Activated CD4-positive, alpha-beta memory T cell treated with anti-CD3 and anti-CD28 coated beads for 36 hours (primary cell): ENCODE results near the gene CABP1. TPM values are rescaled to one million over a fixed set of nuclear protein-coding genes. Genes with fewer than 3 reads are reported as not detected.
A peak's percentile ranks its signal among the peaks of the same experiment; 100 is the strongest.
"Not testable (repeated sequence)": the region's sequence is repeated elsewhere in the genome, so short reads cannot be mapped to it uniquely, and the experiment has no call there.

ENCODE experiments used
- CTCF ChIA-PET: fragments of 350-600 bp; sonication (Branson Sonifier 250); formaldehyde crosslinking; loops from one replicate; lab custom pipeline; 2021; ENCODE audit warnings: antibody characterized with exemption, inconsistent platforms; lab: Charles Lee
- POLR2A ChIA-PET: fragments of 350-600 bp; sonication (Branson Sonifier 250); formaldehyde crosslinking; loops from one replicate; lab custom pipeline; 2021; ENCODE audit warnings: antibody characterized with exemption; lab: Charles Lee
- DNase-seq: peaks from one replicate; pipeline ENCODE4 v3.0.0-alpha.2; 2020
- H3K27ac Mint-ChIP-seq: one replicate; pipeline ENCODE4 v1.8.0; 2021; ENCODE audit warnings: mixed read lengths
- H3K27me3 Mint-ChIP-seq: one replicate; pipeline ENCODE4 v1.8.0; 2021; ENCODE audit warnings: mixed read lengths
- H3K36me3 Mint-ChIP-seq: one replicate; pipeline ENCODE4 v1.8.0; 2021; ENCODE audit warnings: mixed read lengths
- H3K4me1 Mint-ChIP-seq: one replicate; pipeline ENCODE4 v1.8.0; 2021; ENCODE audit warnings: low read depth, mixed read lengths
- H3K4me3 Mint-ChIP-seq: one replicate; pipeline ENCODE4 v1.8.0; 2021; ENCODE audit warnings: mild to moderate bottlenecking, mixed read lengths
- H3K9me3 Mint-ChIP-seq: one replicate; pipeline ENCODE4 v1.8.0; 2021; ENCODE audit warnings: mixed read lengths
- intact Hi-C: fragments of 100-400 bp; cut with micrococcal nuclease; formaldehyde crosslinking; loops from one replicate; pipeline ENCODE4 v1.15.1; 2023
- total RNA-seq, 2 experiments: library from RNA; stranded (reverse); gene quantifications; one replicate each; pipeline ENCODE4 v1.2.3, GENCODE V29; 2021

Gene CABP1
- total RNA-seq, 2 experiments from 2014 or later, result 0.24 to 0.29 TPM

DNA sequence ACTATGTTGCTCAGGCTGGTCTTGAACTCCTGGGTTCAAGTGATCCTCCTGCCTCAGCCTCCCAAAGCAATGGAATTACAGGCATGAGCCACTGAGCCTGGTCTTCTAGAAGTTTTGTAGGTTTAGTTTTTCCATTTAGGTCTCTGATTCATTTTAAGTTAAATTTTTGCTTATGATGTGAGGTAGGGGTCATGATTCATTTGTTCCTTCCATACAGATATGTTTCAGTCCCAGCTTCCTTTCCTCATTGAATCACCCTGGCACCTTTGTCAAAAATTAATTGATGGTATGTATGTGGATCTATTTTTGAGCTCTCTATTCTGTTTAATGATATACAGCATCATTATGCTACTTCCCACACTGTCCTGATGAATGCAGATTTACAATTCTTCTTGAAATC, 25.6 kb upstream of the CABP1 start:
- Mint-ChIP-seq H3K27ac (no peak overlapping the region), H3K9me3 (no peaks in the 10 kb centered on the region), H3K27me3 (peaks cover 8% of the 10 kb centered on the region), H3K36me3 (no peaks in the 10 kb centered on the region), H3K4me3 (no peak overlapping the region), H3K4me1 (peaks cover 13% of the 10 kb centered on the region)
- intact Hi-C loops, result no loop called here
- ChIA-PET POLR2A (no interaction called here), CTCF (interaction anchor here (0.6 kb wide), 1 partner anchor 898 kb away, joined by 3 read pairs; no protein-coding TSS in a partner anchor)
- DNase-seq, result no peak

DNA sequence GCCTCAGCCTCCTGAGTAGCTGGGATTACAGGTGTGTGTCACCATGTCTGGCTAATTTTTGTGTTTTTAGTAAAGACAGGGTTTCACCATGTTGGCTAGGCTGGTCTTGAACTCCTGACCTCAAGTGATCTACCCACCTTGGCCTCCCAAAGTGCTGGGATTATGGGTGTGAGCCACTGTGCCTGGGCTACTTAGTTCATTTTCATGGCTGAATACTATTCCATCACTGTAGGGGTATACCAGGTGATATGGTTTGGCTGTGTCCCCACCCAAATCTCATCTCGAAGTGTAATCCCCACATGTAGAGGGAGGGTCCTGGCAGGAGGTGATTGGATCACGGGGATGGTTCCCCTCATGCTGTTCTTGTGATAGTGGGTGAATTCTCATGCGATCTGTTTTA, 23.2 kb upstream of the CABP1 start:
- intact Hi-C loops, H3K27ac Mint-ChIP-seq, POLR2A ChIA-PET, H3K9me3 Mint-ChIP-seq, CTCF ChIA-PET, DNase-seq, H3K4me3 Mint-ChIP-seq, H3K36me3 Mint-ChIP-seq: not testable (repeated sequence)
- peaks cover 13% of the 10 kb centered on the region for H3K4me1 Mint-ChIP-seq
- H3K27me3 Mint-ChIP-seq, result peaks cover 14% of the 10 kb centered on the region

DNA sequence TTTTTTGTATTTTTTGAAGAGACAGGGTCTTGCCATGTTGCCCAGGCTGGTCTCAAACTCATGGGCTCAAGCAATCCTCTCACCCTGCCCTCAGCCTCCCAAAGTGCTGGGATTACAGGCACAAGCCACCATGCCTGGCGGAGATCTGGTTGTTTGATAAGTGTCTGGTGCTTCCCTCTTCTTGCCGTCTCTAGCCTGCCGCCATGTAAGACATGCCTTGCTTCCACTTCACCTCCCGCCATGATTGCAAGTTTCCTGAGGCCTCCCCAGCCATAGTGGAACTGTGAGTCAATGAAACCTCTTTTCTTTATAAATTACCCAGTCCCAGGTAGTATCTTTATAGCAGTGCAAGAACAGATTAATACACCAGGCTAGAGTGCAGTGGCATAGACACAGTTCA, 22.7 kb upstream of the CABP1 start:
- POLR2A ChIA-PET, intact Hi-C loops, H3K4me3 Mint-ChIP-seq, H3K27ac Mint-ChIP-seq, H3K36me3 Mint-ChIP-seq, DNase-seq, H3K9me3 Mint-ChIP-seq: not testable (repeated sequence)
- CTCF ChIA-PET, result interaction anchor here (0.7 to 2.6 kb wide), 2 partner anchors 30 to 31 kb away, joined by 3 to 7 read pairs; no protein-coding TSS in a partner anchor
- Mint-ChIP-seq H3K27me3 (peaks cover 14% of the 10 kb centered on the region), H3K4me1 (peaks cover 13% of the 10 kb centered on the region)

DNA sequence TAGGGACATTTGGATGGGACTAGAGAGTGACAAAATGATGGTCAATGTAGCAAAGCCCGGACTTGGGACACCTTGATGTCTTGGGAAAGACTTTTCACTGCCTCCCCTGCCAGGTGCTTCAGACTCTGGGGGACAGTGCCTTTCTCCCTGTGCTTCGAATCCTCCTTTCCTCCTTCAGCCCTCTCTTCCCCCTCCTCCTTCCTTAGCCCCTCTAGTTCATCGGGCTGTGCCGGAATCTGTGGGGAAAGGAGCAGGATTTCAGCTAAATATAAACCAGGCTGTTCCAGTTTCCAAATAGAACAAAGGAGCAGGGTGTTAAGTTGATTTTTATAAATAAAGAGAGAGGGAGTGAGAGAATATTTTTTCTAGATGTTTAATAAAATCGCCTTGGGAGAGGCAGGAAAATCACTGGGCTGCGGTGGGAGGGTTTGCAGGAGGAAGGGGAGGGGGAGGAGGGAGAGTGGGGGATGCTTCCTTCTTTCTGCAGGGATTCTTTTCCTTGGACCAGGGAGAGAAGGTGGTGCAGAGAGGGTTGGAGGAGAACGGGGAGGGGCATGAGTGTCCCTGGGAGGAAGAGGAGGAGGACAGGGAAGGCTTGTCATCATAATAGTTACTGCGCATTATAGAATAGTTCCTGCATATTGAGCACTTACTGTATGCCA, 21.3 kb upstream of the CABP1 start:
- intact Hi-C loops, result no loop called here
- Mint-ChIP-seq H3K27ac (no peak overlapping the region), H3K4me3 (no peak overlapping the region), H3K36me3 (no peaks in the 10 kb centered on the region), H3K4me1 (peaks cover 10% of the 10 kb centered on the region), H3K9me3 (no peaks in the 10 kb centered on the region), H3K27me3 (peaks cover 14% of the 10 kb centered on the region)
- POLR2A ChIA-PET, result no interaction called here
- CTCF ChIA-PET, result interaction anchor here (0.7 to 2.6 kb wide), 3 partner anchors 28 to 30 kb away, joined by 3 to 7 read pairs (median 3); no protein-coding TSS in a partner anchor
- DNase-seq, result no peak

- Mint-ChIP-seq H3K4me3 (no peak overlapping the region), H3K27me3 (peaks cover 14% of the 10 kb centered on the region), H3K36me3 (no peaks in the 10 kb centered on the region), H3K9me3 (no peaks in the 10 kb centered on the region), H3K27ac (no peak overlapping the region), H3K4me1 (no peaks in the 10 kb centered on the region)
- intact Hi-C loops, result no loop called here
- CTCF ChIA-PET, result interaction anchor here (1.4 kb wide), 1 partner anchor 29 kb away, joined by 3 read pairs; no protein-coding TSS in a partner anchor
- POLR2A ChIA-PET, result no interaction called here
- no peak for DNase-seq
These were observed 19.8 kb upstream of the CABP1 start for GRCh38 chr12:120620624-120621023.

- H3K9me3 Mint-ChIP-seq, result no peaks in the 10 kb centered on the region
- no peak overlapping the region for H3K4me3 Mint-ChIP-seq
- POLR2A ChIA-PET, result no interaction called here
- DNase-seq, result peak; percentile 36
- CTCF ChIA-PET, result interaction anchor here (0.6 to 2.3 kb wide), 4 partner anchors 23 to 385 kb away, joined by 3 to 6 read pairs (median 4); no protein-coding TSS in a partner anchor
- peaks cover 2% of the 10 kb centered on the region for H3K27me3 Mint-ChIP-seq
- no peak overlapping the region for H3K27ac Mint-ChIP-seq
- H3K36me3 Mint-ChIP-seq, result no peaks in the 10 kb centered on the region
- intact Hi-C loops, result no loop called here
- no peaks in the 10 kb centered on the region for H3K4me1 Mint-ChIP-seq
These were observed 14.6 kb upstream of the CABP1 start for GRCh38 chr12:120625557-120626419.

DNA sequence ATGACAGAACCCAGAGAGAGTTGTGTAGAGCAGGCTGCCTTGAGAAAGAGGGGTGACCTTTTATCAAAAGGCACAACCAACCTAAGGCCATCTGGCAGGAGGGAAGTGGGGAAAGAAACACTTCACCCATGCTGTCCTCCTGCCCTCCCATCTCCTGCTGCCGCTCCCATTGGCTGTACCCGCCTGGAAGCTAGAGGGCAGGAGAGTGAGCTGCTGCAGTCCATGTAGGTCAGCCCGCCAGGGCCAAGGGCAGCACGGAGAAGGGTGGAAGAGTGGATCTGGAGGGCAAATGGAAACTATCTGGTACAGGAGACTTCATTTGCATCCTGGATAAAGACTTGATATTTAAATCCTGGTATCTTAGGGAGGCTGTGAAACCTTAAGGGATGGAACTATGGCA, 11.5 kb upstream of the CABP1 start:
- ChIA-PET POLR2A (no interaction called here), CTCF (no interaction called here)
- Mint-ChIP-seq H3K27me3 (peaks cover 4% of the 10 kb centered on the region), H3K36me3 (no peaks in the 10 kb centered on the region), H3K9me3 (no peaks in the 10 kb centered on the region), H3K4me1 (no peaks in the 10 kb centered on the region), H3K4me3 (no peak overlapping the region), H3K27ac (no peak overlapping the region)
- no peak for DNase-seq
- intact Hi-C loops, result no loop called here

GRCh38 chr12:120630104-120630892, 10.1 kb upstream of the CABP1 start:
- no peak overlapping the region for H3K4me3 Mint-ChIP-seq

DNA sequence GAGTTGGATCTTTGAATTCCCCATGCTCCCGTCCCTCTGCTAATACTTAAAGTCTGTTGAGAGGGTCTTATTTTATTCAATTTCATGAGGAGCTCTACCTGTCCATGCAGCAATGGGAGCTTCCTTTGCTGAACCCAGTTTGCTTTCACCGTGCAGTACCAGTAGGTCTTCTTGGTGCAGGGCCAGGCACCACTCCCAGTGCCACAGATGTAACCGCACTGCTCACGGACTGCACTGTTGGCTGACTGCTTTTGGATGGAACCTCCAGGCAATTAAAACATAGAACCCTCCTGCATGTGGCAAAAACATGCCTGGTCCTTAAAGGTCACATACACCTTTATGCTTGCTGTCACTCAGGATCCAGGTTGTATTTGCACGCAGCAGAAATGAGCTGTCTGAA, 9.3 kb upstream of the CABP1 start:
- no peaks in the 10 kb centered on the region for H3K4me1 Mint-ChIP-seq
- no peaks in the 10 kb centered on the region for H3K36me3 Mint-ChIP-seq
- no peak overlapping the region for H3K4me3 Mint-ChIP-seq
- no peak overlapping the region for H3K27ac Mint-ChIP-seq
- no peaks in the 10 kb centered on the region for H3K9me3 Mint-ChIP-seq
- CTCF ChIA-PET, result interaction anchor here (1.5 kb wide), 2 partner anchors 16 to 18 kb away, joined by 4 to 8 read pairs; no protein-coding TSS in a partner anchor
- intact Hi-C loops, result no loop called here
- POLR2A ChIA-PET, result no interaction called here
- DNase-seq, result no peak
- H3K27me3 Mint-ChIP-seq, result peaks cover 5% of the 10 kb centered on the region

More at GRCh38 chr12:120630104-120630892, 10.1 kb upstream of the CABP1 start:
- ChIA-PET POLR2A (no interaction called here), CTCF (interaction anchor here (1.5 kb wide), 1 partner anchor 19 kb away, joined by 4 read pairs; no protein-coding TSS in a partner anchor)
- intact Hi-C loops, result no loop called here
- Mint-ChIP-seq H3K36me3 (no peaks in the 10 kb centered on the region), H3K27me3 (peaks cover 5% of the 10 kb centered on the region), H3K27ac (no peak overlapping the region), H3K4me1 (no peaks in the 10 kb centered on the region), H3K9me3 (no peaks in the 10 kb centered on the region)
- DNase-seq, result no peak

DNA sequence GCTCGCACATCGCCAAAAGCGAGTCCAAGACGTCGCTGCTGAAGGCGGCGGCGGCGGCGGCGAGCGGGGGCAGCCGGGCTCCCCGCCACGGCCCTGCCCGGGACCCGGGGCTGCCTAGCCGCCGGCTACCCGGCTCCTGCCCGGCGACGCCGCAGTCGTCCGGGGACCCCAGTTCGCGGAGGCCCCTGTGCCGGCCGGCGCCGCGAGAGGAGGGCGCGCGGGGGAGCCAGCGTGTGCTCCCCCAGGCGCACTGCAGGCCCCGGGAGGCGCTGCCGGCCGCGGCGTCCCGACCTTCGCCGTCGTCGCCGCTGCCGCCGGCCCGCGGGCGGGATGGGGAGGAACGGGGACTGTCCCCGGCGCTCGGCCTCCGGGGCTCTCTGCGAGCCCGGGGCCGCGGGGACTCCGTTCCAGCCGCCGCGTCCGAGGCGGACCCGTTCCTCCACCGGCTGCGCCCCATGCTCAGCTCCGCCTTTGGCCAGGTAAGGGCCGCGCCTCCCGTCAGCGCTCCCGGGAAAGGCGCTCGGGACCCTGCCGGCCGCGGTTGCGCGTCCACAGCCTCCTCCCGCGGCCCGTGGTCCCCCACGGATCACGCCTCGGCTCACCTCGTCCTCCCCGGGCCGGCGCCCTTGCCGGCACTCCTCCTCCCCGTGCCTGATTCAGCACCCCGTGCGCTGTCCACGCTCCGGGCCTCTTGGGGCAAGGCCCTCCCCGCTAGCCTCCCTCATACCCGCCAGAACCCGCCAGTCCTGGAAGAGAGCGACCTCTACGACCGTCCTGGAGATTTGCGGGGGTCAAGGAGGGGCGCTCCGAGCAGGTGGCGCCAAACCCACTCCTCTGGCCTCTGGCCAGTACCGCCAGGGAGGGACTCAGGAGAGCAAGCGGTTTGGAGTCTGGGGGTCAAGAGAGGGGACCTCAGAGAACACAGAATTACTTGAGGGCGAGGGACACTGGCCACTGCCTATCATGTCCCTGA, 721 bp downstream of the CABP1 start:
- intact Hi-C loops, result no loop called here
- Mint-ChIP-seq H3K9me3 (no peaks in the 10 kb centered on the region), H3K4me3 (peak overlapping the region; percentile 50), H3K4me1 (peaks cover 6% of the 10 kb centered on the region), H3K27ac (no peak overlapping the region), H3K36me3 (no peaks in the 10 kb centered on the region), H3K27me3 (peaks cover 49% of the 10 kb centered on the region)
- peak; percentile 71 for DNase-seq
- POLR2A ChIA-PET, result interaction anchor here (0.7 to 0.8 kb wide), 2 partner anchors 45 to 69 kb away, joined by 3 read pairs; partner anchors contain the start of genes MLEC and UNC119B
- CTCF ChIA-PET, result interaction anchor here (0.8 to 1.6 kb wide), 4 partner anchors 8 to 352 kb away, joined by 3 to 11 read pairs (median 4); partner anchors contain the start of gene POP5

DNA sequence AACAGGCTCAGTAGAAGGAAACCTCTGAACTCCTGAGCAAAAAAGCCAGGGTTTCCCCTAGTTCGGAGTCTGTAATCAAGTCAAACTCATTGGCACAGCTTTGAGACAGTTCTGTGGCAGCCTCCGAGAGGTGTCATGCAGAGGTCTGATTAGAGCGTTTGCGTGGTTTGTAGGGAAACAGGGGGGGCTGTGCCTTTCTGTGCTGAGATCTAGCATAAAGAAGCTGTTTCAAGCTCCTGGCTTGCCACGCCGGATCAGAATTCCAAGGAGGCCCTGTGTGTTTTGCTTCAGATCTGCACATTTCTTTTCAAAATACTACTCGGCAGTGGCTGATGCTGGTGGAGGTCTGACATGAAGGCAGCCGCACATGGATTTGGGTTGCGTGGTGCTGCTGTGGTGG, 1.7 kb downstream of the CABP1 start:
- ChIA-PET POLR2A (no interaction called here), CTCF (interaction anchor here (0.9 to 1.5 kb wide), 2 partner anchors 8 to 83 kb away, joined by 3 read pairs; partner anchors contain the start of gene ACADS)
- intact Hi-C loops, result no loop called here
- Mint-ChIP-seq H3K27me3 (peaks cover 51% of the 10 kb centered on the region), H3K27ac (no peak overlapping the region), H3K36me3 (no peaks in the 10 kb centered on the region), H3K9me3 (no peaks in the 10 kb centered on the region), H3K4me1 (peaks cover 10% of the 10 kb centered on the region), H3K4me3 (no peak overlapping the region)
- no peak for DNase-seq
